ENCODE measurements around the gene PPP4R4.

- TF ChIP-seq CTCF (IDR thresholded peaks at IDR 0.05) = no peak
- no peak for TF ChIP-seq POLR2A (IDR thresholded peaks at IDR 0.05)
Observed at GRCh38 chr14:94163796-94164195, 10.3 kb upstream of the PPP4R4 start.
